Activated naive CD8-positive, alpha-beta T cell treated with anti-CD3 and anti-CD28 coated beads for 36 hours (primary cell): Measurements from ENCODE around the gene TMTC1. TPM values are rescaled to one million over a fixed set of nuclear protein-coding genes. Genes with fewer than 3 reads are reported as not detected.

Experiments used
- DNase-seq: peaks from one replicate; pipeline ENCODE4 v3.0.0; 2021
- H3K27ac Mint-ChIP-seq: one replicate; pipeline ENCODE4 v1.8.0; 2022; ENCODE audit warnings: mild to moderate bottlenecking, moderate library complexity, mixed read lengths
- H3K27me3 Mint-ChIP-seq: one replicate; pipeline ENCODE4 v1.8.0; 2022; ENCODE audit warnings: mild to moderate bottlenecking, mixed read lengths
- H3K36me3 Mint-ChIP-seq: one replicate; pipeline ENCODE4 v1.8.0; 2021; ENCODE audit warnings: mild to moderate bottlenecking, mixed read lengths
- H3K4me1 Mint-ChIP-seq: one replicate; pipeline ENCODE4 v1.8.0; 2021; ENCODE audit warnings: mixed read lengths
- H3K4me3 Mint-ChIP-seq: one replicate; pipeline ENCODE4 v1.8.0; 2022; ENCODE audit warnings: mild to moderate bottlenecking, moderate library complexity, mixed read lengths
- H3K9me3 Mint-ChIP-seq: one replicate; pipeline ENCODE4 v1.8.0; 2022; ENCODE audit warnings: mixed read lengths
- total RNA-seq, 2 experiments: library from RNA; stranded (reverse); gene quantifications; one replicate each; pipeline ENCODE4 v1.2.3, GENCODE V29; 2021

Gene TMTC1
- total RNA-seq, 2 experiments from 2014 or later: not detected

DNA sequence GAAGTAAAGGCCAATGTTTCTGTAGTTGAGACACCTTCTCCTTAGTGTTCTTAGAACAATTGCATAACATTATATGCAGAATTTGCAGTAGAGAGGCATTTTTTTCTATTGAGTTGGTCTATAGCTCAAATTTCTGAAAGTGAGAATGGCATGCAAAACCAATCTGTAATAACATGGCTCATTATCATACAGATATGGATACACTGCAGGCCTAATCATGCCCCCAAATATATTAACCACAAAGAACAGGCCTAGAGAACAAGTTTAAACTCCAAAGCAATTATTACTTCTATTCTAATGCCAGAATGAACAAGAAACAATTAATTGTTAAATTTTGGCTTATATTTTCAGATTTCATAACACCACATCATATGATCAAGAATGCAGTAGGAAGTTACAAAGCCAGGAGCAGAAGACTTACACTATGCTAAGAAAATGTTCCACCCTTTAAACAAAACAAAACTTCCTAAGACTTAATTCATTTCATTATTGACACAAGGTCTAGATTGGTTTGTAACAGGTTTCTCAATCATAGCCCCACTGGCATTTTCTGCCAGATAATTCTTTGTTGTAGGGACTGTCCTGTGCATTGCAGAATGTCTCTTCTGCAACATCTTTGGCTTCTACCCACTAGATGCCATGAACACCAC, 26.9 kb downstream of the TMTC1 start:
- Mint-ChIP-seq H3K36me3 (no peaks in the 10 kb centered on the region), H3K27ac (no peak overlapping the region), H3K4me3 (no peak overlapping the region), H3K27me3 (no peaks in the 10 kb centered on the region), H3K9me3 (peaks cover 3% of the 10 kb centered on the region), H3K4me1 (no peaks in the 10 kb centered on the region)
- no peak for DNase-seq

DNA sequence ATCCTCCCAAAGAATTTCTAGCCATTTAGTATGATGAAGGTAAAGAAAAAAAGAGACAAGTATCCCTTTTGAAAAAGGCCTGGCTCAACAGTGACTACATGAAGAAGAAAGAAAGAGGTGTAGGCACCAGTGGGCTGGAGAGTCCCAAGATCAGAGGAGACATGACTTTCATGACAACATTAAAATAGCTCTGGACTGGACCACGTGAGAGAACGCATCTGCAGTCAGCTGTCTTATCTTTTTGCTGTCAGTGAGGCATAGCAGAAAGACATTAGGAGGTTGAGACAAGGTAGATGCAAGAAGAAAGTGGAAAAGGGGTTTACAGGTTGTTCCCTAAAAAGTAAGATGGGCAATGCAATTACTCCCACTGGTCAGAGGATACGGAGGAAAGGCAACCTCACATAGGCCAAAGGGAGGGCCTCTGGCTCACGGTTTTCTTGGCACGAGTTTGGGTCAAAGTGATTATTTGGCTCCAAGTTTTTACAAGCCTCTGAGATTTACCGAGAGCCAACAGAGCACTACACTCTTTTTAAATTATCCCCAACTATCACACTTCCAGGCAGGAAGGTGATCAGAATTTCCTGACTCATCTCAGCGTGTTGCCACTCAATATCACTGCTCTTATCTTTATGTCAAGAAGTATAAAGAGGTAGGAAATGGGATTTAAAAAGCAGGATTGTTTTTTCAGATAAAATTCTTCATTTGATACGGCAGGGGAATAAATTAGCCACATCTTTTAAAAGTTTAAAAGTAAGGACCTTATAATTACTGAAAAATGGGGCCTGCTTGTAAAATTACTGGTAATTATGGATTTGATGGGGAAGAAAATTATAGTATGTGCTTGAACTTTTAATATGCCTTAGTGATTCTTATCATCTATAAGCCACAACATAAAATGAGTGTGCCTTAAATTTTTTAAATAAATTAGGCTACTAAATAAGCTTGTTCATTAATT, 29.2 kb downstream of the TMTC1 start:
- Mint-ChIP-seq H3K36me3 (no peaks in the 10 kb centered on the region), H3K4me1 (no peaks in the 10 kb centered on the region), H3K27me3 (no peaks in the 10 kb centered on the region), H3K4me3 (no peak overlapping the region), H3K27ac (no peak overlapping the region), H3K9me3 (peaks cover 3% of the 10 kb centered on the region)
- no peak for DNase-seq

DNA sequence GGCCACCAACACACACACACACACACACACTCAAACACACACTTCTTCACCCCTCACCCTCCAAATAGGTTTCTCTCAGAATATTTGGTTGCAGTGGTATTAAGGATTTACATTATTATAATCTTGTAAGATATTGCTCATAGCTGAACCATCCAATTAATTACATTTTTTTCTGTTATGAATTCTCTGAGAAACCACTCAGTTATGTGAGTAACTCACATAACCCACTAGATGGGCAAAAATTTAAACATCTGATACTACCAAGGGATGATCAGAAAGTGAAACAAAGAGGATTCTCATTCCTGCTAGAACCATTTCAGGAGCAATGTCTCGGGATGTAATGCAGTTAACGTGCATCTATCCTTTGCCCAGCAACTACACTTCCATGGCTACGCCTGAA, 31.6 kb downstream of the TMTC1 start:
- Mint-ChIP-seq H3K36me3 (no peaks in the 10 kb centered on the region), H3K4me3 (no peak overlapping the region), H3K27me3 (no peaks in the 10 kb centered on the region), H3K4me1 (no peaks in the 10 kb centered on the region), H3K9me3 (no peaks in the 10 kb centered on the region), H3K27ac (no peak overlapping the region)
- no peak for DNase-seq

DNA sequence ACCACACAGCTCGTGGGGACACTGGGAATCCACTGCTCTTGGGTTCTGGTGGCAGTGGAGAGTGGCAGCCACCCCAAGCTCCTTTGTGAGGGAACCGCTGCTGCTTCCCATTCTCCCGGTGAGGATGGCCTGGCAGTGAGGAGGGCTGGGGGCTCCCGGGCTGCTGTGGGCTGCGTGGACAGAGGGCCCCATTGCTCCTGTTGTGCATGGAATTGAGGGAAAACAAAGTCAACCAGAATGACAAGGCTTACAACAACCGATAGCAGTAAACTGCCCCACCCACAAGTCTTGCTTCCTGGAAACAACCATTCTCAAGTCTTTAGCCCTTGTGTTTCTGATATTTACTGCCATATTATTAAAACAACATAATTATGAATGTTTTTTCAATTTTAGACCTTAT, 32.1 kb downstream of the TMTC1 start:
- Mint-ChIP-seq H3K27me3 (no peaks in the 10 kb centered on the region), H3K4me1 (no peaks in the 10 kb centered on the region), H3K36me3 (no peaks in the 10 kb centered on the region), H3K9me3 (no peaks in the 10 kb centered on the region), H3K27ac (no peak overlapping the region), H3K4me3 (no peak overlapping the region)
- no peak for DNase-seq

DNA sequence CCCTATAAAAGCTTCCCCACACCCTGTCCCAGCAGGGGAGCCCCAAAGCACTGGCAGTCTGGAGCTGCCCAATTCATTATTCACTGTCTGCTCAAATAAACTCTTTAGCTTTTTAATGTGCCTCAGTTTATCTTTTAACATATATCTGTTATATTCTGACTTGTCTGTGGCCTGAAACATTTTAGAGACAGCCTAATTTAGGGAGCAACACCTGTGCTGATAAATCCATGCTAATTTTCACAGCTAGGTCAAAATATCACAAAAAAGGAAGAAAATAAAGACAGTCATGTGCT, 32.9 kb downstream of the TMTC1 start:
- Mint-ChIP-seq H3K27ac (no peak overlapping the region), H3K4me1 (no peaks in the 10 kb centered on the region), H3K36me3 (no peaks in the 10 kb centered on the region), H3K4me3 (no peak overlapping the region), H3K9me3 (no peaks in the 10 kb centered on the region), H3K27me3 (no peaks in the 10 kb centered on the region)
- no peak for DNase-seq

DNA sequence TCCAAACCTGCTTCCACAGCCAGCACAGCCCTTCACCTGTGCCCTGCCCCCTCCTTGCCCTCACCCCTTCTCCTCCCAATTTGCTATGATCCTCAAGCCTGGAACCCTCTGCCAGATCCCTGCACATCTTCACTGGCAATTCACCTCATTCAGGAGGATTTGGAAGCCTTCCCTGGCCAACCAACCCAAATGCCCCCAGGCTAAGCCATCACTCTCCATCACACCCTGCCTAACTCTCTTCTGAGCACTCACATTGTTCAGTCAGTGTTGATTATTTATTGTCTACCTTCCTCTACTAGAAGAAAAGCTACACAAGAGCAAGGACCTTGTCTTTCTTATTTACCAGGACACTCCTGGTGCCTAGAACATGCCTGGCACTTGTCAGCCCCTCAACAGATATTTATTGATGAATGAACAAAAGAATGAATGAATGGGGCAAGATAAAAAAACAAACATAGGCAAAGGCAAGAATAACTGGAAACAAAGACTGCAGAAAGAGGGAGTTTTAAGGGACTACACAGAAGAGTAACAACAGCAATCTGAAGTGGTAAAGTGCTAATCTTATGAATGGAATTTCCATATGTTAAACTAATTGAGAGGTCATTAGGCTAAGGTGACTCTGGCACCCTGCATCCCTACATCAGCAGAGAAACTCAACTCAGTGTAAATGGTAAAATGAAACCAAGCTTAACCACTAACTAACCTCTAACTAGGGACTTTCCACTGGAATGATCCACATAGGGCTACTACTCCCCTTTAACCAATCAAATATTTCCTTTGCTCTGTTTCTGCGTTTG, 33.4 kb downstream of the TMTC1 start:
- DNase-seq: no peak
- Mint-ChIP-seq H3K36me3 (no peaks in the 10 kb centered on the region), H3K27me3 (no peaks in the 10 kb centered on the region), H3K4me3 (no peak overlapping the region), H3K27ac (no peak overlapping the region), H3K4me1 (no peaks in the 10 kb centered on the region), H3K9me3 (no peaks in the 10 kb centered on the region)

- DNase-seq: no peak
- Mint-ChIP-seq H3K27me3 (peaks cover 6% of the 10 kb centered on the region), H3K4me1 (no peaks in the 10 kb centered on the region), H3K36me3 (no peaks in the 10 kb centered on the region), H3K9me3 (no peaks in the 10 kb centered on the region), H3K27ac (no peak overlapping the region), H3K4me3 (no peak overlapping the region)
Observed at GRCh38 chr12:29744365-29744764, 39.4 kb downstream of the TMTC1 start.

- no peaks in the 10 kb centered on the region for H3K4me1 Mint-ChIP-seq
- no peaks in the 10 kb centered on the region for H3K36me3 Mint-ChIP-seq
- H3K4me3 Mint-ChIP-seq: no peak overlapping the region
- no peak overlapping the region for H3K27ac Mint-ChIP-seq
- H3K27me3 Mint-ChIP-seq: peaks cover 6% of the 10 kb centered on the region
- DNase-seq: no peak
- no peaks in the 10 kb centered on the region for H3K9me3 Mint-ChIP-seq
Observed at GRCh38 chr12:29743801-29744200, 39.9 kb downstream of the TMTC1 start.

DNA sequence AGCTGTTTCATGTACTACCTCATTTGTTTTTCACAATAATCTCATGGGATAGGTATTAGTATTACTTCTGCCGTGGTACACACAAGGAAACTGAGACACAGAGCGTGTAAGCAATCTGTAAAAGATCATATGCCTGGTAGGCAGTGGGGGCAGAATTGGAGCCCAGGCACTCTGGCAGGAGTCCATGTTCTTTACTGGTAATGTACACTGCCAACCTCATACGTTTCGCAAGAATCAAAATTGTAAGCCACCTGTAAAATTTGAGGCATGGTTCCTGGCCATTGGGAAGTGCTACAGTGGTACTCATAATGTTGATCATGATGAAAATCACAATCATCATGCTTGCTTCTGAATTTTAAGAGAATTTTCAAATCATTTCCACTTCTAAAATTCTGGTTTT, 40.7 kb downstream of the TMTC1 start:
- no peaks in the 10 kb centered on the region for H3K9me3 Mint-ChIP-seq
- no peak for DNase-seq
- no peaks in the 10 kb centered on the region for H3K4me1 Mint-ChIP-seq
- no peak overlapping the region for H3K27ac Mint-ChIP-seq
- no peaks in the 10 kb centered on the region for H3K36me3 Mint-ChIP-seq
- H3K27me3 Mint-ChIP-seq: peaks cover 6% of the 10 kb centered on the region
- H3K4me3 Mint-ChIP-seq: no peak overlapping the region

- Mint-ChIP-seq H3K9me3 (no peaks in the 10 kb centered on the region), H3K4me1 (no peaks in the 10 kb centered on the region), H3K27me3 (peaks cover 6% of the 10 kb centered on the region), H3K4me3 (no peak overlapping the region), H3K36me3 (no peaks in the 10 kb centered on the region), H3K27ac (no peak overlapping the region)
- no peak for DNase-seq
Observed at GRCh38 chr12:29742646-29743045, 41.1 kb downstream of the TMTC1 start.

GRCh38 chr12:29741342-29742241, 42.1 kb downstream of the TMTC1 start:
- Mint-ChIP-seq H3K27ac (no peak overlapping the region), H3K4me3 (no peak overlapping the region), H3K36me3 (no peaks in the 10 kb centered on the region), H3K9me3 (no peaks in the 10 kb centered on the region), H3K4me1 (no peaks in the 10 kb centered on the region), H3K27me3 (peaks cover 6% of the 10 kb centered on the region)
- DNase-seq: no peak

GRCh38 chr12:29739279-29739991, 44.3 kb downstream of the TMTC1 start:
- no peak overlapping the region for H3K27ac Mint-ChIP-seq
- no peaks in the 10 kb centered on the region for H3K4me1 Mint-ChIP-seq
- no peak overlapping the region for H3K4me3 Mint-ChIP-seq
- no peak for DNase-seq
- H3K9me3 Mint-ChIP-seq: no peaks in the 10 kb centered on the region
- H3K36me3 Mint-ChIP-seq: no peaks in the 10 kb centered on the region
- peaks cover 6% of the 10 kb centered on the region for H3K27me3 Mint-ChIP-seq

DNA sequence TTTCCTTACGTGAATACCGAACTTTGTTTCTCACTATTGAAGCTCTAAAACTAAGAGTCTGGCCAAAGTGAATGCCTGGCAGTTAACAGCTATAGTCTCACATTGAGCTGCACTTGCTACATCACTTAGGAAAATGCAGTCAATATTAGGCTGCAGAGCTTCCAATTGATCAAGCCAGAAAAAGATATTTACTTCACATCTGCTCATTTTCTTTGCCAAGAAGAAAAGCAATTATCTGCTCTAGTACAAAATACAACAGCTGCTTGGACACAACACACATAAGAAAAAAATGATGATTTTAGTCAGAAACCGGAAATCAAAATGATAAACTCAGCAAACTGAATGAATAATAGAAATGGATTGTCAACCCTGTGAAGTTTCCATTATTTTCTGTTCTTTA, 45.4 kb downstream of the TMTC1 start:
- H3K4me1 Mint-ChIP-seq: no peaks in the 10 kb centered on the region
- H3K36me3 Mint-ChIP-seq: no peaks in the 10 kb centered on the region
- H3K27me3 Mint-ChIP-seq: no peaks in the 10 kb centered on the region
- H3K27ac Mint-ChIP-seq: no peak overlapping the region
- DNase-seq: no peak
- H3K4me3 Mint-ChIP-seq: no peak overlapping the region
- H3K9me3 Mint-ChIP-seq: no peaks in the 10 kb centered on the region

DNA sequence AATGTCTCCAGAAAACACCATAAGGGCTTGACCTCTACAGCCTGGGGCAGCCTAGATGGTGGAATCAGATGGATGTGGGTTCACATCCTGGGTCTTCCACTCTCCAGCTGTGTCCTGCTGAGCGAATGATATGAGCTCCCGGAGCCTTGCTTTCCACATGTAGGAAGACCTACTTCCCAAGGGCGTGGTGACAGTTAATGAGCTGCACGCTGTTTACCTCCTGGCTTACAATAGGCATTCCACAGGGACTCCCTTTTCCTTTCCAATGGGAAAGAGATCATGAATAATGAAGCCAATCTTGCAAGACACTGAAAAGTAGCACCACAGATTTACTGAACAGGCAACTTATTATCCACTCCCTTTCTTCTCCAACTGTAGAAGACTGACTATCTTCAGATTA, 46.1 kb downstream of the TMTC1 start:
- Mint-ChIP-seq H3K4me3 (no peak overlapping the region), H3K27ac (no peak overlapping the region), H3K36me3 (no peaks in the 10 kb centered on the region), H3K9me3 (no peaks in the 10 kb centered on the region), H3K4me1 (no peaks in the 10 kb centered on the region), H3K27me3 (no peaks in the 10 kb centered on the region)
- no peak for DNase-seq
